NB4 (cell line): ENCODE measurements around the gene PAPSS1.

ENCODE experiments used
- CTCF ChIP-seq: IDR thresholded peaks from one replicate; pipeline ENCODE4 v1.5.1; 2012; ENCODE audit warnings: low read depth, low read length
- MAX ChIP-seq: IDR thresholded peaks from 2 replicates; pipeline ENCODE4 v1.6.1; 2011; ENCODE audit warnings: low read depth, low read length
- MYC ChIP-seq: IDR thresholded peaks from 2 replicates; pipeline ENCODE4 v1.6.1; 2011; ENCODE audit warnings: low read depth, low read length
- POLR2A ChIP-seq: IDR thresholded peaks from 2 replicates; pipeline ENCODE4 v1.6.1; 2011; ENCODE audit warnings: mild to moderate bottlenecking; ENCODE audit not compliant: insufficient read length; ENCODE audit errors: extremely low read depth

- TF ChIP-seq POLR2A (no peak), MYC (no peak), CTCF (no peak), MAX (no peak)
Observed at GRCh38 chr4:107655289-107655688, 64.7 kb downstream of the PAPSS1 start.
